Heart left ventricle (tissue), 16 donors: Measurements from ENCODE around the gene ACIN1. TPM values are rescaled to one million over a fixed set of nuclear protein-coding genes. Genes with fewer than 3 reads are reported as not detected.

ENCODE experiments used
- ATAC-seq, 4 donors: fragments of 200-7000 bp; cut with Tn5 transposase; one replicate each; pipeline ENCODE4 v1.9.1; 2020 to 2022; ENCODE audit warnings: moderate library complexity in 4 of 4, mild to moderate bottlenecking in 3 of 4, moderate number of reproducible peaks in 1 of 4
- DNase-seq, 5 donors: peaks; one replicate each; pipeline ENCODE4 v3.0.0-alpha.2; 2020
- H3K27ac ChIP-seq, 12 donors: fragments of 200-600 bp; sonication (generic) in 4 of 12; one replicate each; pipeline versions ENCODE4 v1.5.0 to v1.8.0; 2016 to 2022; ENCODE audit warnings: mild to moderate bottlenecking in 2 of 12
- H3K27me3 ChIP-seq, 9 donors: fragments of 200-600 bp; sonication (generic) in 2 of 9; one replicate each; pipeline versions ENCODE4 v1.5.1 to v1.8.0; 2016 to 2022; ENCODE audit warnings: mild to moderate bottlenecking in 3 of 9
- H3K36me3 ChIP-seq, 9 donors: fragments of 200-600 bp; sonication (generic) in 2 of 9; one replicate each; pipeline versions ENCODE4 v1.5.0 to v1.8.0; 2018 to 2022; ENCODE audit warnings: mild to moderate bottlenecking in 2 of 9
- H3K4me1 ChIP-seq, 12 donors: fragments of 200-600 bp; sonication (generic) in 4 of 12; one replicate each; pipeline versions ENCODE4 v1.5.0 to v1.8.0; 2016 to 2022; ENCODE audit warnings: mild to moderate bottlenecking in 3 of 12
- H3K4me3 ChIP-seq, 12 donors: fragments of 200-600 bp; sonication (generic) in 4 of 12; one replicate each; pipeline versions ENCODE4 v1.5.0 to v1.8.0; 2017 to 2022; ENCODE audit warnings: mild to moderate bottlenecking in 9 of 12, moderate library complexity in 4 of 12
- H3K9me3 ChIP-seq, 12 donors: fragments of 200-600 bp; sonication (generic) in 4 of 12; one replicate each; pipeline versions ENCODE4 v1.5.0 to v1.8.0; 2016 to 2022; ENCODE audit warnings: mild to moderate bottlenecking in 1 of 12
- POLR2A ChIP-seq, 2 donors: fragments of 450-650 bp; IDR thresholded peaks; one replicate each; pipeline ENCODE4 v1.6.1; 2017; ENCODE audit warnings: antibody characterized with exemption in 2 of 2, mild to moderate bottlenecking in 2 of 2, moderate library complexity in 2 of 2
- WGBS, 4 donors: extraction: QIAGEN DNeasy Blood & Tissue Kit in 2 of 4; methylation state at CpG; one replicate each; pipeline versions ENCODE4 v1.1.5 to v1.1.7; 2013 to 2018; 5-methylcytosine and 5-hydroxymethylcytosine counted together
- intact Hi-C, 10 donors: fragments of 100-400 bp; cut with DNase I; formaldehyde crosslinking; loops; one replicate each; pipeline versions ENCODE4 v1.11.1 to v1.14.2; 2022
- polyA plus RNA-seq, 2 donors: library from polyadenylated mRNA; stranded (reverse); fragments of 200-250 nt; gene quantifications; one replicate each; pipeline ENCODE4 v1.2.3, GENCODE V29; 2013
- total RNA-seq, 9 donors: library from RNA; depleted of rRNA in 2 of 9; stranded (reverse); fragments of >200 nt in 2 of 9; fragmentation: NEBNext Ultra II Directional in 3 of 9; extraction: Animal tissue kit (Norgen Biotek cat#: 25700) in 3 of 9; gene quantifications; one replicate each; pipeline versions ENCODE4 v1.1.0 to v1.2.4, GENCODE V29; 2016 to 2023
- TF ChIP-seq, protein P1 (sequence below), 12 donors: fragments of 200-600 bp; sonication (generic) in 4 of 12; IDR thresholded peaks; one replicate each; pipeline versions ENCODE4 v1.5.0 to v1.8.0; 2018 to 2022; ENCODE audit warnings: antibody characterized with exemption in 12 of 12, mild to moderate bottlenecking in 5 of 12
- donor health status: ischemic (EF 13 %, LVEDD 7.1; RV severe dilation, severe dysfunction).
- donor health status: healthy with polysubstance abuse.
- donor health status: DM: no; HTN: yes; CAD: no.
- donor health status: DM: no; HTN: no; CAD: no.
- donor health status: ischemic (EF 25% LVEDD 6.9; RV normal size, moderate dysfunction).
- donor health status: ischemic (EF 25% LVEDD 5.7; RV mildly dilated, moderate dysfunction).
- donor health status: healthy.
- donor health status: DM: yes; HTN: yes; CAD: no.
- donor health status: ischemic (EF 35%, LVEDD 5.7; RV mildly dilated, moderate dysfunction).
- donor health status: nonischemic (EF 11% LVEDD 7.7; RV severe dilation, severe dysfunction).
- donor health status: DM: yes; HTN: yes; CAD: no.
- donor health status: PGD.
- donor health status: ischemic (EF 29% LVEDD 5.4; RV normal size, mild dysfunction).
- donor health status: nonischemic (EF 23%, LVEDD 6.1; RV moderate dilation, normal function).

The ACIN1 gene
- total and polyA plus RNA-seq, 11 donors: 42.0 to 91.2 (median 65.6) TPM

DNA sequence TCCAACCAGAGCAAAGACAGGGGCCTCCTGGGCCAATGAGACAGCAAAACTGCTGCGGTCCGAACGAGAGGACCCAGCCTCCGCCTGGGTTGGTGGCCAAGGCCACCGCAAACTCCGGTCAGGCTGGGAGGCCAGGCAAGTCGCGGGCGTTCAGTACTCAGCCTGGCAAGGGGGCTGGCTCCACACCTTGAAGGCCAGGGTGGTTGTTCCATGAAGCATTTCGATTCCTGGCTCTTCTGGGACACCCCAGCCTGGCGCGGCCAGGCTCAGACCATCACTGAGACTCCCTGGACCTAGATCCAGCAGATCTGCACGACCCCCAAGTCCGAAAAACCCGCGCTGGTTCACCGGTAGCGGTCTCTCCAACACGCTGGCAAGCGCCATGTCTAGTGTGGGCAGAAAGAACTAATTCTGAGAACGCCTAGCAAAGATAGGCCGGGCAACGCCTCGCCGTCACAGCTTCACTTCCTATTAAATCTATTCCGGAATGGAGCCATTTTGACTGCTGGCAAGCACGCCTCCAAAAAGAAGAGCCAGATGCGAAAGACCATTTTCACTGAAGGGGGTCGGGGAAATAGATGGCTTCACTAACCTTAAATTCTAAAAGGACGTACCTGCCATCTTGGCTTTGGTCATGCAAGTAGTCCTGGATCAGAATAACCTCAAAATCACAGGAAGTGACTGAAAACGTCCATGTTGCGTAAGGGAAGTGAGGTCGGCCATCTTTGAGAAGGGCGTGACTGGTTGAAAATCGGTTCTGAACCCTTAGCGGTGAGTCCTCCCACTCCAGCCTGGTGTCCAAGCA lies 60.2 kb downstream of the ACIN1 start, which contains the start of gene PSMB5:
Gene PSMB5 (minus strand): TSS at position 403 of the 805 bp plus-strand sequence. CDS start 19 bp downstream, at position 384.
- H3K36me3 ChIP-seq: peaks cover 6 to 37% (median 34%) of the 10 kb centered on the region in 9 donors
- peak within 1 kb of the TSS; percentile 81 to 98 (median 96) for H3K27ac ChIP-seq
- peak; percentile 97 to 99 (median 98) for ATAC-seq
- no peaks in the 10 kb centered on the region for H3K27me3 ChIP-seq
- peak within 1 kb of the TSS; percentile 65 to 98 (median 90) for H3K4me3 ChIP-seq
- peaks cover 0 to 23% (median 15%) of the 10 kb centered on the region in 12 donors for H3K4me1 ChIP-seq
- peak in 1 of 2 donors; percentile 44 for TF ChIP-seq POLR2A (IDR thresholded peaks at IDR 0.05)
- TF ChIP-seq, protein P1, sequence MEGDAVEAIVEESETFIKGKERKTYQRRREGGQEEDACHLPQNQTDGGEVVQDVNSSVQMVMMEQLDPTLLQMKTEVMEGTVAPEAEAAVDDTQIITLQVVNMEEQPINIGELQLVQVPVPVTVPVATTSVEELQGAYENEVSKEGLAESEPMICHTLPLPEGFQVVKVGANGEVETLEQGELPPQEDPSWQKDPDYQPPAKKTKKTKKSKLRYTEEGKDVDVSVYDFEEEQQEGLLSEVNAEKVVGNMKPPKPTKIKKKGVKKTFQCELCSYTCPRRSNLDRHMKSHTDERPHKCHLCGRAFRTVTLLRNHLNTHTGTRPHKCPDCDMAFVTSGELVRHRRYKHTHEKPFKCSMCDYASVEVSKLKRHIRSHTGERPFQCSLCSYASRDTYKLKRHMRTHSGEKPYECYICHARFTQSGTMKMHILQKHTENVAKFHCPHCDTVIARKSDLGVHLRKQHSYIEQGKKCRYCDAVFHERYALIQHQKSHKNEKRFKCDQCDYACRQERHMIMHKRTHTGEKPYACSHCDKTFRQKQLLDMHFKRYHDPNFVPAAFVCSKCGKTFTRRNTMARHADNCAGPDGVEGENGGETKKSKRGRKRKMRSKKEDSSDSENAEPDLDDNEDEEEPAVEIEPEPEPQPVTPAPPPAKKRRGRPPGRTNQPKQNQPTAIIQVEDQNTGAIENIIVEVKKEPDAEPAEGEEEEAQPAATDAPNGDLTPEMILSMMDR (IDR thresholded peaks at IDR 0.05): peak in 1 of 12 donors; percentile 3
- peak; percentile 90 to 93 (median 91) for DNase-seq
- 0 to 1% (median 0%) methylated on average over 23 to 36 of the region's 36 CpGs for WGBS, 4 donors
- no peaks in the 10 kb centered on the region for H3K9me3 ChIP-seq
- intact Hi-C loops: loop anchor here in 5 of 10 donors (1.0 to 2.0 kb wide), 3 partner anchors 24 to 28 kb away; partner anchors contain the start of gene C14orf93 (in 1 of the 5)

DNA sequence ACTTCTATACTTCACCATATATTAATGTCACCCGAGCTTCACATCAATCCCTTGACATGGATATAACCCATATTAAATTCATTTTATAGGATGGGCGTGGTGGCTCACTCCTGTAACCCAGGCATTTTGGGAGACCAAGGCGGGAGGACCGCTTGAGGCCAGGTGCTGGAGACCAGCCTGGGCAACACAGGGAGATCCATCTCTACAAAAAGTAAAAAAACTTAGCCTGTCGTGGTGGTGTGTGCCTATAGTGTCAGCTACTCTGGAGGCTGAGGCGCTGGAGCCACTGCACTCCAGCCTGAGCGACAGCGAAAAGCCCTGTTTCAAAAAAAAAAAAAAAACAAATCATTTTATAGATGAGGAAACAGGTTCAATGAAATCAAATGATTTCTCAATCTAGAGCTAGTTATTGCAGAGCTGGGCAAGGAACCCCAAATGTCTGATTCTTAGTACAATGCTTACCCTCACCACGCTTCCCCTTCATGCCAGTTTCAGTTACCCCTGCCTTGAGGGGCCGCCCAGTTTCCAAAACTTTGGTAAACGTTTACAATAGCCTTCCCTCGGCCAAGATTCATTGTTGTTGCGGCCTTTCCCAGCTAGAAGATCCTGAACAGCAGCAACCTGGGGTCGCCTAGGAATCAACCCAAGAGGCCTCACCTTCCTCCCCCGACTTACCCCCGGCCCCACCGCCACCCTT lies 61.0 kb downstream of the ACIN1 start:
- peak overlapping the region; percentile 65 to 98 (median 90) for H3K4me3 ChIP-seq
- WGBS, 4 donors: 39 to 44% (median 41%) methylated on average over 17 of the region's 17 CpGs
- H3K9me3 ChIP-seq: no peaks in the 10 kb centered on the region
- H3K27ac ChIP-seq: peak overlapping the region; percentile 81 to 98 (median 96)
- ATAC-seq: peak in 1 of 4 donors; percentile 2
- H3K27me3 ChIP-seq: no peaks in the 10 kb centered on the region
- TF ChIP-seq POLR2A (IDR thresholded peaks at IDR 0.05): no peak
- TF ChIP-seq, protein P1 (IDR thresholded peaks at IDR 0.05): no peak
- peaks cover 0 to 26% (median 15%) of the 10 kb centered on the region in 12 donors for H3K4me1 ChIP-seq
- no peak for DNase-seq
- peaks cover 6 to 44% (median 41%) of the 10 kb centered on the region in 9 donors for H3K36me3 ChIP-seq
- intact Hi-C loops: loop anchor here in 5 of 10 donors (2.0 kb wide), 2 partner anchors 23 to 27 kb away; partner anchors contain the start of gene C14orf93 (in 1 of the 5)

DNA sequence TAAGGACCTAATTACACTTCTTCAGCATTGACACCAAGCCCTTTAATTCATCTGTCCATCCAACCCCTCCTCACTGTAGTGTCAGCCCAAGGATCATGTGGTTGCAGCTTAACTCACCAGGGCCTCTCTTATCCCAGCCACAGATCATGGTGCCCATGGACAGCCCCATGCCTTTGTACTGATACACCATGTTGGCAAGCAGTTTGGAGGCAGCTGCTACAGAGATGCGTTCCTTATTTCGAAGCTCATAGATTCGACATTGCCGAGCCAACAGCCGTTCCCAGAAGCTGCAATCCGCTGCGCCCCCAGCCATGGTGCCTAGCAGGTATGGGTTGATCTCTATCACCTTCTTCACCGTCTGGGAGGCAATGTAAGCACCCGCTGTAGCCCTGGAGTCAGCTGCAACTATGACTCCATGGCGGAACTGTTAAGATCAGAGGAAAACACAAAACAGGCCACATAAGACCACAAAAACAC lies 61.6 kb downstream of the ACIN1 start:
- DNase-seq (no peak), ATAC-seq (no peak)
- intact Hi-C loops: no loop called here
- no peak for TF ChIP-seq POLR2A (IDR thresholded peaks at IDR 0.05)
- TF ChIP-seq, protein P1 (IDR thresholded peaks at IDR 0.05): no peak
- Histone ChIP-seq H3K4me3 (peak overlapping the region in 9 of 12 donors; percentile 71 to 98 (median 91)), H3K9me3 (no peaks in the 10 kb centered on the region), H3K27me3 (no peaks in the 10 kb centered on the region), H3K27ac (no peak overlapping the region), H3K4me1 (peaks cover 0 to 32% (median 19%) of the 10 kb centered on the region in 12 donors), H3K36me3 (peaks cover 6 to 50% (median 48%) of the 10 kb centered on the region in 9 donors)
- WGBS, 4 donors: 94 to 98% (median 95%) methylated on average over 10 of the region's 10 CpGs
